ENCODE measurements around the gene UGP2. TPM values are rescaled to one million over a fixed set of nuclear protein-coding genes. Genes with fewer than 3 reads are reported as not detected.
"Not testable (repeated sequence)": the region's sequence is repeated elsewhere in the genome, so short reads cannot be mapped to it uniquely, and the experiment has no call there.

UGP2 gene
- total and polyA plus RNA-seq, 4 donors: 90.0 to 148 (median 136) TPM

DNA sequence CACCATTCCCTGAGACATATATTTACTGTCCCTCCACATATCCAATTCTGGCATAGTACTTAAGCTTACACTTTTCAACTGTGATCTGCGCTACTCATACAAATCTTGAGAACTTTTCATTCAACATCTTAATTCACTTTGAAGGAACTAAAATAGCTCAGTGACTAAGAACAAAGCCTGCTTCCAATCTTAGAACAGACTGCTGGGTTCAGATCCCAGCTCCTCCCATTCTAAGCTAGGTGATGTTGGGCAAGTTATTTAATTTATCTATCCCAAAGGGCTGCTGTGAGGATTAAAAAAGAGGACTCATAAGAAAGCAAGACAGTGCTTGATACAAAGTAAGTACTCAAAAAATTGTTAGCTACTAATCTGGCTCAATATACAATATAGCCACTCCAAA lies 57.9 kb downstream of the UGP2 start:
- H3K27me3 ChIP-seq (ENCODE audit: control insufficient read depth, insufficient read depth, low read length): no peaks in the 10 kb centered on the region
- no peak for DNase-seq (ENCODE audit: low read depth in 4 of 6, low spot score in 6 of 6)
- WGBS (ENCODE audit: insufficient coverage): 100% methylated on average over 1 of the region's 1 CpG
- H3K36me3 ChIP-seq (ENCODE audit: control insufficient read depth, insufficient read depth, low read length): peaks cover 12% of the 10 kb centered on the region
- H3K4me1 ChIP-seq (ENCODE audit: control insufficient read depth, insufficient read depth, low read length): no peaks in the 10 kb centered on the region
- peaks cover 6% of the 10 kb centered on the region for H3K9me3 ChIP-seq (ENCODE audit: control insufficient read depth, insufficient read depth, low read length)
- no peak overlapping the region for H3K27ac ChIP-seq (ENCODE audit: low read depth, low read length)
- no peak overlapping the region for H3K4me3 ChIP-seq (ENCODE audit: low read depth, low read length)

DNA sequence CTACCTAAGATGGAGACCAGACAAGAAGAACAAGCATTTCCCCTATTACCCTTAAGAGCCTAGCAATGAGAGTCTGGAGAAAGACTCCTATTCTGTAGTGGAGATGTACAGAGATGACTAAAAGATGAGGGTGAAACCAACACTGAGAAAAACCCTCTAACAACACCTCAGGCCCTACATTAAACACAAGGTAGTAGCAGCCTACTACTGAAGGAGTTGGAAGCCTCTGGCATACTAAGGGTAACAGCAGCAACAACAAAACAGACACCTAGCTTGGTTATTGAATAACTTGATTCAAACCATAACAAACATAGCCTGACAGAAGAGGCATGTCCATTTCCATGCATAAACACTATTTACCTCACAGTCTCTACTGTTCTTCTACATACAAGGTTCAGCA lies 60.5 kb downstream of the UGP2 start:
- DNase-seq (ENCODE audit: low read depth in 4 of 6, low spot score in 6 of 6): no peak
- H3K27me3 ChIP-seq (ENCODE audit: control insufficient read depth, insufficient read depth, low read length): no peaks in the 10 kb centered on the region

DNA sequence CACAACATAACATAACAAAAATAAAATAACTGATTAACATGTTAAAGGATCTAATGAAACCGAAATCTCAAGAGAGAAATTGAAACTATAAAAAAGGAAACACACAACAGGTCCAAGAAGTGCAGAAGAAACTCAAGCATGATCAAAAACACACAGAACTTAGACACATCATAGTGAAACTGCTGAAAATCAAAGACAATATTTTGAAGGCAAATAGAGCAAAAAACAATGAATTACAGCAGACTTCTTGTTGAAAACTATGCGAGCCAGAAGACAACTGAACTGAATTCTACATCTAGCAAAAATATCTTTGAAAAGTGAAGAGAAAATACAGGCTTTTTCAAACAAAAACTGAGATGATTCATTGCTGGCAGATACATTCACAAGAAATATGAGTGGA lies 61.3 kb downstream of the UGP2 start:
- no peak overlapping the region for H3K27ac ChIP-seq (ENCODE audit: low read depth, low read length)
- no peak for DNase-seq (ENCODE audit: low read depth in 4 of 6, low spot score in 6 of 6)
- WGBS (ENCODE audit: insufficient coverage): no CpG with 5 or more reads among the region's 2 CpGs

More for the DNA sequence above, 60.5 kb downstream of the UGP2 start:
- peaks cover 8% of the 10 kb centered on the region for H3K9me3 ChIP-seq (ENCODE audit: control insufficient read depth, insufficient read depth, low read length)
- H3K27ac ChIP-seq (ENCODE audit: low read depth, low read length): no peak overlapping the region
- H3K4me3 ChIP-seq (ENCODE audit: low read depth, low read length): no peak overlapping the region
- no peaks in the 10 kb centered on the region for H3K4me1 ChIP-seq (ENCODE audit: control insufficient read depth, insufficient read depth, low read length)
- peaks cover 13% of the 10 kb centered on the region for H3K36me3 ChIP-seq (ENCODE audit: control insufficient read depth, insufficient read depth, low read length)

DNA sequence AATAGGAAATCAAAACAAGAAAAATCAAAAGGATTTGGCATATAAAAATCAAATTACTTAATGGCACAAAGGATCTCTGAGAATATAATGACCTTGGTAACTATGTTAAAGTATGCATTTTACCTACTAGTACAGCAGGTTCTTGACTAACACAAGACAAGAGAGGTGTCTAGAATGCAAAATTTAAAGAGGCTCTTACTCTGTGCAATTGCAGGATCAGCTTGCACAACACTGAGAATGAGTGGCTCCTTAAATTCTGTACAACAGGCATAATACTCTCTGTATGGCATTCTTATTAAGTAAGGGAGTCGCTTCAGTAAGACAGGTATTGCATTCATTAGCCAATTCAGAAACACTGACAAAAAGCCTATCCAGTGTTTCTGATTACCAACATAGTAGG lies 72.6 kb downstream of the UGP2 start:
- no peaks in the 10 kb centered on the region for H3K4me1 ChIP-seq (ENCODE audit: control insufficient read depth, insufficient read depth, low read length)
- no CpG with 5 or more reads among the region's 1 CpG for WGBS (ENCODE audit: insufficient coverage)
- H3K9me3 ChIP-seq (ENCODE audit: control insufficient read depth, insufficient read depth, low read length): no peaks in the 10 kb centered on the region
- H3K27me3 ChIP-seq (ENCODE audit: control insufficient read depth, insufficient read depth, low read length): no peaks in the 10 kb centered on the region
- H3K36me3 ChIP-seq (ENCODE audit: control insufficient read depth, insufficient read depth, low read length): no peaks in the 10 kb centered on the region
- no peak for DNase-seq (ENCODE audit: low read depth in 4 of 6, low spot score in 6 of 6)
- H3K4me3 ChIP-seq (ENCODE audit: low read depth, low read length): no peak overlapping the region
- H3K27ac ChIP-seq (ENCODE audit: low read depth, low read length): no peak overlapping the region

More for the DNA sequence above, 61.3 kb downstream of the UGP2 start:
- Histone ChIP-seq H3K4me1 (ENCODE audit: control insufficient read depth, insufficient read depth, low read length) (no peaks in the 10 kb centered on the region), H3K27me3 (ENCODE audit: control insufficient read depth, insufficient read depth, low read length) (no peaks in the 10 kb centered on the region), H3K4me3 (ENCODE audit: low read depth, low read length) (no peak overlapping the region), H3K9me3 (ENCODE audit: control insufficient read depth, insufficient read depth, low read length) (peaks cover 8% of the 10 kb centered on the region), H3K36me3 (ENCODE audit: control insufficient read depth, insufficient read depth, low read length) (peaks cover 16% of the 10 kb centered on the region)

DNA sequence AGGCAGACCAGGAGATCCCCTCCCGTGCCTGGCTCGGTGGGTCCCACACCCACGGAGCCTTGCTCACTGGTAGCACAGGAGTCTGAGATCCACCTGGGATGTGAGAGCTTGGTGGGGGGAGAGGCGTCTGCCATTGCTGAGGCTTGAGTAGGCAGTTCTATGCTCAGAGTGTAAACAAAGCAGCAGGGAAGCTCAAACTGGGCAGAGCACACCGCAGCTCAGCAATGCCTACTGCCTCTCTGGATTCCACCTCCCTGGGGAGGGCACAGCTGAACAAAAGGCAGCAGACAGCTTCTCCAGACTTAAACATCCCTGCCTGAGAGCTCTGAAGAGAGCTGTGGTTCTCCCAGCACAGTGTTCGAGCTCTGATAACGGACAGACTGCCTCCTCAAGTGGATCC lies 85.1 kb downstream of the UGP2 start:
- no peak for DNase-seq (ENCODE audit: low read depth in 4 of 6, low spot score in 6 of 6)
- Histone ChIP-seq H3K9me3 (ENCODE audit: control insufficient read depth, insufficient read depth, low read length) (no peaks in the 10 kb centered on the region), H3K36me3 (ENCODE audit: control insufficient read depth, insufficient read depth, low read length) (peaks cover 7% of the 10 kb centered on the region), H3K27ac (ENCODE audit: low read depth, low read length) (no peak overlapping the region), H3K27me3 (ENCODE audit: control insufficient read depth, insufficient read depth, low read length) (no peaks in the 10 kb centered on the region), H3K4me1 (ENCODE audit: control insufficient read depth, insufficient read depth, low read length) (no peaks in the 10 kb centered on the region), H3K4me3 (ENCODE audit: low read depth, low read length) (no peak overlapping the region)
- 76% methylated on average over 7 of the region's 7 CpGs for WGBS (ENCODE audit: insufficient coverage)

DNA sequence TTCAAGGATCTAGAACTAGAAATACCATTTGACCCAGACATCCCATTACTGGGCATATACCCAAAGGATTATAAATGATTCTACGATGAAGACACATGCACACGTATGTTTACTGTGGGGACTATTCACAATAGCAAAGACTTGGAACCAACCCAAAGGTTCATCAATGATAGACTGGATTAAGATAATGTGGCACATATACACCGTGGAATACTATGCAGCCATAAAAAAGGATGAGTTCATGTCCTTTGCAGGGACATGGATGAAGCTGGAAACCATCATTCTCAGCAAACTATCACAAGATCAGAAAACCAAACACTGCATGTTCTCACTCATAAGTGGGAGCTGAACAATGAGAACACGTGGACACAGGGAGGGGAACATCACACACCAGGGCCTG lies 90.4 kb downstream of the UGP2 start:
- H3K4me1 ChIP-seq (ENCODE audit: control insufficient read depth, insufficient read depth, low read length); H3K9me3 ChIP-seq (ENCODE audit: control insufficient read depth, insufficient read depth, low read length); H3K36me3 ChIP-seq (ENCODE audit: control insufficient read depth, insufficient read depth, low read length); H3K27ac ChIP-seq (ENCODE audit: low read depth, low read length); H3K27me3 ChIP-seq (ENCODE audit: control insufficient read depth, insufficient read depth, low read length); DNase-seq (ENCODE audit: low read depth in 4 of 6, low spot score in 6 of 6); H3K4me3 ChIP-seq (ENCODE audit: low read depth, low read length): not testable (repeated sequence)
- WGBS (ENCODE audit: insufficient coverage): 100% methylated on average over 2 of the region's 4 CpGs

Small RNAs within 50 kb of the gene (small RNA-seq; reads per million reads assigned to genes)
- not detected for gene RF01293 (ENCODE audit: low replicate concordance)

Other genes starting within 250 kb of the UGP2 start
- gene VPS54, start 177.5 kb downstream of the UGP2 start, total RNA-seq: 10 to 100 TPM; 33.6 to 42.8 TPM
- 10 to 100 TPM; 25.5 to 26.6 TPM for gene VPS54, start 177.5 kb downstream of the UGP2 start, polyA plus RNA-seq (ENCODE audit: insufficient read length in 2 of 2)